Kasumi-1 (cell line): ENCODE measurements around the gene ABCC9.

Experiments
- DNase-seq, 2 experiments: peaks; one replicate each; lab custom pipeline; 2025; lab: John Stamatoyannopoulos, UW

The ABCC9 gene

GRCh38 chr12:21774358-21775132 lies 166.7 kb downstream of the ABCC9 start, which contains the start of gene KCNJ8:
TSS of gene KCNJ8 (minus strand) at chr12:21774706. CDS start at chr12:21773616, 1,090 bp downstream.
- DNase-seq = no peak

GRCh38 chr12:21773806-21774205 lies 167.4 kb downstream of the ABCC9 start:
- DNase-seq = no peak

GRCh38 chr12:21773263-21773741 lies 167.9 kb downstream of the ABCC9 start:
- no peak for DNase-seq

GRCh38 chr12:21771311-21771710 lies 169.9 kb downstream of the ABCC9 start:
- no peak for DNase-seq

- no peak for DNase-seq
These were observed 171.9 kb downstream of the ABCC9 start for GRCh38 chr12:21769307-21769706.

- no peak for DNase-seq
These were observed 174.8 kb downstream of the ABCC9 start for GRCh38 chr12:21766403-21766802.

GRCh38 chr12:21764950-21765349 lies 176.3 kb downstream of the ABCC9 start:
- no peak for DNase-seq

- DNase-seq = no peak
These were observed 177.2 kb downstream of the ABCC9 start for GRCh38 chr12:21764065-21764464.

- DNase-seq = no peak
These were observed 177.7 kb downstream of the ABCC9 start for GRCh38 chr12:21763531-21763930.

GRCh38 chr12:21759737-21760136 lies 181.5 kb downstream of the ABCC9 start:
- no peak for DNase-seq

GRCh38 chr12:21757735-21758134 lies 183.5 kb downstream of the ABCC9 start:
- DNase-seq = no peak

- DNase-seq = no peak
These were observed 184.5 kb downstream of the ABCC9 start for GRCh38 chr12:21756699-21757098.

GRCh38 chr12:21751517-21751916 lies 189.7 kb downstream of the ABCC9 start:
- DNase-seq = no peak
